Caco-2 (cell line): Measurements from ENCODE around the gene EXD3. TPM values are rescaled to one million over a fixed set of nuclear protein-coding genes. Genes with fewer than 3 reads are reported as not detected.

Experiments
- BruUV-seq: library from RNA; stranded (reverse); fragments of 400-500 nt; replicated peaks from 2 replicates; lab custom pipeline; 2021; lab: Mats Ljungman, UMichigan
- CTCF ChIA-PET: fragments of 300-600 bp; sonication (Branson Sonifier 250); formaldehyde crosslinking; loops from one replicate; lab custom pipeline; 2022; ENCODE audit warnings: antibody characterized with exemption; lab: Charles Lee
- POLR2A ChIA-PET: fragments of 300-600 bp; sonication (Branson Sonifier 250); formaldehyde crosslinking; loops from one replicate; lab custom pipeline; 2022; ENCODE audit warnings: antibody characterized with exemption; lab: Charles Lee
- DNase-seq, 2 experiments: peaks; one replicate each; pipeline versions ENCODE4 v3.0.0 to v3.0.0-alpha.2; 2020 to 2022
- H3K27me3 ChIP-seq: replicated peaks from 2 replicates; pipeline ENCODE4 v1.6.0; 2011; ENCODE audit warnings: low read length; ENCODE audit not compliant: control insufficient read depth, insufficient read depth
- H3K36me3 ChIP-seq: 2 replicates; pipeline ENCODE4 v1.5.1; 2011; ENCODE audit warnings: low read length; ENCODE audit not compliant: control insufficient read depth, insufficient read depth
- H3K4me1 ChIP-seq: fragments of 250-450 bp; sonication (Bioruptor Pico); 2 replicates; pipeline ENCODE4 v1.5.1; 2020; ENCODE audit warnings: mild to moderate bottlenecking
- H3K4me3 ChIP-seq: 2 replicates; pipeline ENCODE4 v1.5.1; 2011; ENCODE audit warnings: low read depth, mild to moderate bottlenecking, control low read depth, low read length
- H3K9me3 ChIP-seq: fragments of 250-450 bp; sonication (Bioruptor Pico); 2 replicates; pipeline ENCODE4 v1.5.1; 2020; ENCODE audit warnings: mild to moderate bottlenecking, moderate library complexity
- H3K27ac Mint-ChIP-seq: one replicate; pipeline ENCODE4 v1.8.0; 2022; ENCODE audit warnings: mixed read lengths; ENCODE audit not compliant: unreplicated experiment
- H3K27me3 Mint-ChIP-seq: one replicate; pipeline ENCODE4 v1.8.0; 2022; ENCODE audit warnings: mixed read lengths; ENCODE audit not compliant: insufficient read depth, unreplicated experiment
- H3K36me3 Mint-ChIP-seq: one replicate; pipeline ENCODE4 v1.8.0; 2022; ENCODE audit warnings: mild to moderate bottlenecking, mixed read lengths; ENCODE audit not compliant: insufficient read depth, unreplicated experiment
- H3K4me1 Mint-ChIP-seq: one replicate; pipeline ENCODE4 v1.8.0; 2022; ENCODE audit warnings: low read depth, mixed read lengths; ENCODE audit not compliant: unreplicated experiment
- H3K4me3 Mint-ChIP-seq: one replicate; pipeline ENCODE4 v1.8.0; 2022; ENCODE audit warnings: mild to moderate bottlenecking, moderate library complexity, mixed read lengths; ENCODE audit not compliant: unreplicated experiment
- H3K9me3 Mint-ChIP-seq: one replicate; pipeline ENCODE4 v1.8.0; 2022; ENCODE audit warnings: mixed read lengths; ENCODE audit not compliant: unreplicated experiment
- CTCF ChIP-seq, 2 experiments: fragments of 200-600 bp in 1 of 2; IDR thresholded peaks; 1 replicate in 1 of 2; 2 replicates in 1 of 2; pipeline versions ENCODE4 v1.5.1 to v1.8.0; 2011 to 2022; ENCODE audit warnings: antibody characterized with exemption in 1 of 2, control low read depth in 1 of 2, inconsistent platforms in 1 of 2, low read depth in 1 of 2, low read length in 1 of 2, mild to moderate bottlenecking in 1 of 2, moderate library complexity in 1 of 2; ENCODE audit not compliant: insufficient read depth in 1 of 2, severe bottlenecking in 1 of 2, unreplicated experiment in 1 of 2
- intact Hi-C: fragments of 100-400 bp; cut with micrococcal nuclease; formaldehyde crosslinking; loops from one replicate; pipeline ENCODE4 v1.10.0; 2022; ENCODE audit not compliant: unreplicated experiment
- total RNA-seq: library from RNA; stranded (reverse); gene quantifications from 2 replicates; pipeline ENCODE4 v1.2.3, GENCODE V29; 2022

The EXD3 gene
- total RNA-seq, 1 experiment from 2014 or later, result 10.9 TPM

DNA sequence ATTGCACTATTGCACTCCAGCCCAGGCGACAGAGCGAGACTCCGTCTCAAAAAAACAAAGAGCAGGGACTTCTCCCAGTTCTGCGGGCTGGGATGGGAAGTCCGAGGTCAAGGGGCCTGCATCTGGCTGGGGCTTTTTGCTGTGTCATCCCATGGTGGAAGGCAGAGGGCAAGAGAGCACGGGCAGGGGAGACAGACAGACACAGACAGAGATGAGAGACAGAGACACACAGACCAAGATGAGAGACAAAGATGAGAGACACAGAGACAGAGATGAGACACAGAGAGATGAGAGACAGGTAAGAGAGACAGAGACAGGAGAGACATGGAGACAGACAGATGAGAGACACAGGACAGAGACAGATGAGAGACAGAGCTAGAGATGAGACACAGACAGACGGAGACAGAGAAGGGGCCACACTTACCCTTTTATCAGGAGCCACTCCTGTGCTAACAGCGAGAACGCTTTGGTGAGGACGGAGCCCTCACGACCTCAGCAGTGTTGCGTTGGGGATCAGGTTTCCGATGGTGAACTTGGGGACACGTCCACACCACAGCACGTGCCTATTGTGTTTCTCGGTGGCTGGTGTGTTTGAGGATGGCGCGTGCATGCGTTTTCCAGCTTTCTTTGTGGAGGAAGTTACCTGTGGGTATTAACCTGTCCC is 154.3 kb downstream of the EXD3 start:
- intact Hi-C loops, result no loop called here
- Mint-ChIP-seq H3K4me3 (no peak overlapping the region), H3K27ac (no peak overlapping the region), H3K4me1 (no peaks in the 10 kb centered on the region), H3K9me3 (no peaks in the 10 kb centered on the region), H3K27me3 (no peaks in the 10 kb centered on the region), H3K36me3 (peaks cover 77% of the 10 kb centered on the region)
- H3K9me3 ChIP-seq, result no peaks in the 10 kb centered on the region
- H3K36me3 ChIP-seq, result peaks cover 3% of the 10 kb centered on the region
- no peaks in the 10 kb centered on the region for H3K27me3 ChIP-seq
- POLR2A ChIA-PET, result no interaction called here
- no peak overlapping the region for H3K4me3 ChIP-seq
- TF ChIP-seq CTCF (IDR thresholded peaks at IDR 0.05; ENCODE audit: insufficient read depth in 1 of 2, low read depth in 1 of 2, low read length in 1 of 2, severe bottlenecking in 1 of 2, unreplicated experiment in 1 of 2), result no peak
- BruUV-seq, result no TSS peak
- H3K4me1 ChIP-seq, result no peaks in the 10 kb centered on the region
- CTCF ChIA-PET, result interaction anchor here (0.6 kb wide), 1 partner anchor 16 kb away, joined by 3 read pairs; no protein-coding TSS in a partner anchor
- DNase-seq, result no peak

DNA sequence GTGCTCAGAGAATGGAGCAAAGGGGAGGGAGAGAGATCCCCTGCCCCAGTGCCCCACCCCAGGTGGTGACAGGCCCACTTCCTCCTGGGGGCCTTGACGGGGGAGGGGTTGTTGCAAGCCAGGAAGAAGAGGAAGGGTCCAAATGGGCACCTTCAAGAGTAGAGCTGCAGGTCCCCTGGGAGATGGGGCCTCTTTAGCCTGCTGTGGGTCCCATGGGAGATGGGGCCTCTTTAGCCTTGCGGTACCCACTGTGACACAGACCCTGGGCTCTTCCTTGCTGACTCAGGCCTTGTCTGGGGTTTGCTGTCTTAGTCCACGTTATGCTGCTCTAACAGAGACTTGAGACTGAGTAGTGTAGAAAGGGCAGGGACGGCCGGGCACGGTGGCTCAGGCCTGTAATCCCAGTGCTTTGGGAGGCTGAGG is 155.0 kb downstream of the EXD3 start:
- Mint-ChIP-seq H3K4me1 (no peaks in the 10 kb centered on the region), H3K36me3 (peaks cover 75% of the 10 kb centered on the region)
- BruUV-seq, result no TSS peak

More for the DNA sequence above, 155.0 kb downstream of the EXD3 start:
- DNase-seq, result no peak
- no peaks in the 10 kb centered on the region for H3K27me3 Mint-ChIP-seq
- Histone ChIP-seq H3K4me3 (no peak overlapping the region), H3K27me3 (no peaks in the 10 kb centered on the region), H3K9me3 (no peaks in the 10 kb centered on the region), H3K4me1 (no peaks in the 10 kb centered on the region), H3K36me3 (peaks cover 3% of the 10 kb centered on the region)
- POLR2A ChIA-PET, result no interaction called here
- H3K9me3 Mint-ChIP-seq, result no peaks in the 10 kb centered on the region
- TF ChIP-seq CTCF (IDR thresholded peaks at IDR 0.05; ENCODE audit: insufficient read depth in 1 of 2, low read depth in 1 of 2, low read length in 1 of 2, severe bottlenecking in 1 of 2, unreplicated experiment in 1 of 2), result no peak
- CTCF ChIA-PET, result interaction anchor here (0.7 kb wide), 1 partner anchor 267 kb away, joined by 8 read pairs; no protein-coding TSS in a partner anchor
- intact Hi-C loops, result no loop called here
- no peak overlapping the region for H3K27ac Mint-ChIP-seq
- no peak overlapping the region for H3K4me3 Mint-ChIP-seq
